Right lung (tissue), 5 donors: ENCODE data around the gene HYAL3. TPM values are rescaled to one million over a fixed set of nuclear protein-coding genes. Genes with fewer than 3 reads are reported as not detected.
"Not testable (repeated sequence)": the region's sequence is repeated elsewhere in the genome, so short reads cannot be mapped to it uniquely, and the experiment has no call there.

ENCODE experiments used
- DNase-seq, 2 donors: peaks; one replicate each; pipeline ENCODE4 v3.0.0-alpha.2; 2013
- polyA plus RNA-seq, 5 donors: library from polyadenylated mRNA; unstranded; fragments of 120-200 nt; gene quantifications; one replicate each; pipeline versions ENCODE4 v1.2.1 to v1.2.3, GENCODE V29; 2013; ENCODE audit warnings: inconsistent platforms in 1 of 5, low replicate concordance in 1 of 5; ENCODE audit not compliant: insufficient read length in 5 of 5, insufficient read depth in 1 of 5

The HYAL3 gene
- polyA plus RNA-seq, 5 donors = 2.9 to 5.8 (median 3.2) TPM

DNA sequence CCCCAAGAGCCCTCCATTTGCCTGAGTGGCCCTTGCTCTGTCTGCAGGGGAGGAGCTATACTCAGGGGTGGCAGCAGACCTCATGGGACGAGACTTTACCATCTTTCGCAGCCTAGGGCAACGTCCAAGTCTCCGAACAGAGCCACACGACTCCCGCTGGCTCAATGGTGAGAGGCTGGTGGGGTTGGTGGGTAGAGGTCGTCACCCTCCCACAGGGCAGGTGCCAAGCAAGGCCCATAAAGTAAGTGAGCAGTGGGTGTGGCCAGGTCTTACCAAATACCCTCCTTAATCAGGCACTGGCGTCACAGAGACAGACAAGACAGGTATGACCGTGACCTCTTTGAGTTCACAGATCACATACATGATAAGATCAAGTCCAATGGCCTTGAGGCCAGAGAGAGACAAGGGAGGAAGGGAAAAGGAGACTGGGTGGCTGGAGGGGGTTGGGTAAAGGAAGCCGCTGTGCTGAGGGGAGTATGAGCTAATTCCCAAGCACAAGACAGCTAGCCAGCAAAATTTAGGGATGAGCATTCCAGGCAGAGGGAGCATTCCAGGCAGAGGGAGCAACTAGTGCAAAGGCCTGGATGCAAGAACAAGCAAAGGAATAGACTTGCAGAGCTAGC lies 27.8 kb downstream of the HYAL3 start:
- DNase-seq = no peak

DNA sequence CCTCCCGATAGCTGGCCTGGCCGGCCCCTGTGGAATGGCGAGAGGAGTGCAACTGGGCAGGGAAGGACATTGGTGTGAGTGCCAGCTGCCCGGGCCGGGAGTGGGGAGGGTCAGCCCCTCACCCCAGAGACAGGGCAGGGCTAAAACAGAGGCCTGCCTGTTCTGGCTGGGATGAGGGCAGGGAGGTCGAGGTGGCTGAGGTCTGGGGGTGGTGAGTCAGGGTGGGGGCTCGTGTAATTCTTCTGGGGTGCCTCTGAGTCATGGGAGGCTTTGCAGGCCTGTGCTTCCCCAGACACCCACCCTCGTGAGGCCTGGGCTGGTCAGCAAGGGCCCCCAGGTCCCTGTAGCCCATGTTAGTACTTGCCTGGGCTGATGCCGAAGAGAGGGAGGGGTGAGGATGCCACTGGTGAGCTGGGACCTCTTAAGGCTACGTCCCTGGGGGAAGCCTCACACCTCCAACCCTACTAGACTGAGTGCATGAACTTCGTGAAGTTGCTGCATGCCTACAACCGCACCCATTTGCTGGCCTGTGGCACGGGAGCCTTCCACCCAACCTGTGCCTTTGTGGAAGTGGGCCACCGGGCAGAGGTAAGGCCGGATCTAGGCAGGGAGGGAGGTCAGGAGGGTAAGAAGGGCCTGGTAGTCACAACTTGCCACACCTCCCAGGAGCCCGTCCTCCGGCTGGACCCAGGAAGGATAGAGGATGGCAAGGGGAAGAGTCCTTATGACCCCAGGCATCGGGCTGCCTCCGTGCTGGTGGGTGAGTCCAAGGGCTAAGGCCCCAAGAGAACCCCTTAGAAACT lies 28.6 kb downstream of the HYAL3 start:
- DNase-seq = no peak

DNA sequence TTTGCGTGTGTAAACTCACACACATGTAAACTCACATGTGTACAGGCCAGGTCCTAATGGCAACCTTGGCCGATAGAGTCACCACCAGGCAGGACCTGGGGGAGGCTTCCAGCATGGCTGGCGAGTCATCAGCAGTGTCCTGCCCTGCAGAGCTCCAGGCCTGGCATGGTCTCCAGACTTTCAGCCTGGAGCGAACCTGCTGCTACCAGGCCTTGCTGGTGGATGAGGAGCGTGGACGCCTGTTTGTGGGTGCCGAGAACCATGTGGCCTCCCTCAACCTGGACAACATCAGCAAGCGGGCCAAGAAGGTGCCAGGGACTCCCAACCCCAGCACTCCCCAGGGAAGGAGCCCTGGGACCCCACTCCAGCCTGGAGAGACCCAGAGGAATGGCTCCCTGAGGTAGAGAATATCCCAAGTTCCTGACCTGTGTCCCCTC lies 29.2 kb downstream of the HYAL3 start:
- DNase-seq = no peak

DNA sequence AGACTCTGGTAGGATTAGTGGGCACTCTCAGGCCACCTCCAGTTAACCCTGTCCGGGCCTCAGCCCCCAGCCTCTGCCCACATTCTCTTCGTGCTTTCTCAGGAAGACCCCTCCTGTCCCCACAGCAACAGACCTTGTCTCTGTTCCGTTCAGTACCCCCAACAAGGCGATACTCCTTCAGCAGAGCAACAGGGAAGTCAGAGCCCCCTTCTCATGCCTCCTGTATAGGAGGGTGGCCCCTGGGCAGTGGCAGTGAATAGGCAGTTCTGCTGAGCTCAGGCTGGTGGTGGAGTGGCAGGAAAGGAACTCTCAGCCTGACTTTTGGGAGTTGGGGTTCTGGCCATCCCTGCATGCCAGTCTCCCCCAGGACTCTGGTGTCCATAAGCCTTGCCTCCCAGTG lies 29.7 kb downstream of the HYAL3 start:
- DNase-seq = no peak

DNA sequence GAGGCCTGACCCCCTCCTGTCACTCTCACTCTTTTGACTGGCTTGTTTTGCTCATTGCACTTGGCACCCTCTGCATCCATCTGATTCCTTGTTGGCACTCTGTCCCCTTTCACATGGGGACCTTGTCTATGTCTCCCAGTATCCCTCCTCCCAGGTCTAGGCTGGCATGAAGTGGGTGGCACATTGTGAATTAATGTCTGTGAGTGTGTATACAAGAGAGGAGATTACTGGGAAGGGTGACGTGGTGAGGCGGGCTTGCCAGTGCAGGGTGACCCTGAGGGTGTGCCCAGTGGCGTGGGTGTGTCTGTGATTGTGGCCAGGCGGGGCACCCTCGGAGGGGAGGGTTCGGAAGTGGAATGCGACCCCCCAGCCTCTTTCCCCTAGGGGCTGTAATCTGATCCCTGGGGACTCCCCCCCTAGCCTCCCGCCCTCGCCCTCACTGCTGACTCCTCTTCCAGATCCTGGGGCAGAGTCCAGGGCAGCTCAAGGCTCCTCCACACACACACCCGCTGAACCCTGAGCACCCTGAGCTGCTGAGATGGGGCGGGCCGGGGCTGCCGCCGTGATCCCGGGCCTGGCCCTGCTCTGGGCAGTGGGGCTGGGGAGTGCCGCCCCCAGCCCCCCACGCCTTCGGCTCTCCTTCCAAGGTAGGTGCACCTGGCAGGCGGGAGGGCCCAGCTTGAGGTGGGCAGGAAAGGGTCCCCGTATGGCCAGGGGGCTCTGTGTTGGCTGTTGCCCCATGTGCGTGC lies 30.3 kb downstream of the HYAL3 start, which contains the start of gene SEMA3B:
Gene SEMA3B, plus strand, starts transcription at position 445 of the 749 bp plus-strand sequence. Its CDS starts 94 bp downstream, at position 539.
- DNase-seq = peak in 1 of 2 donors; percentile 52

DNA sequence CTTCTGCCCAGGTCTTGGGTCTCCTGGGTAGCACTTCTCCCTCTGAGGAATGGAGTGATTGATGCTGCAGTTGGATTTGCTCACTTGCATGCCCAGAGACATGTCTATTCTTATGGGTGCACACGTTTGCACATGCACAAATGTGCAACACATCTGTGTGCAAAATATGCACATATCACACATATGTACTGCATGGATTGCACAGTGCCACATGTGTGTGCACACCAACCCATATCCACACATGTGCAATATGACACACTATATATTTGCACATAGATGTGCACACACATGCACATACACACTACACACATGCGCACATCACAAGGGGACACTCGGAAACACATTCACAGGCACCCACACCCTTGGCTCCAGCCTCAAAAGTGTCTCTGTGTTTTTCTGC lies 30.9 kb downstream of the HYAL3 start:
- DNase-seq = no peak

DNA sequence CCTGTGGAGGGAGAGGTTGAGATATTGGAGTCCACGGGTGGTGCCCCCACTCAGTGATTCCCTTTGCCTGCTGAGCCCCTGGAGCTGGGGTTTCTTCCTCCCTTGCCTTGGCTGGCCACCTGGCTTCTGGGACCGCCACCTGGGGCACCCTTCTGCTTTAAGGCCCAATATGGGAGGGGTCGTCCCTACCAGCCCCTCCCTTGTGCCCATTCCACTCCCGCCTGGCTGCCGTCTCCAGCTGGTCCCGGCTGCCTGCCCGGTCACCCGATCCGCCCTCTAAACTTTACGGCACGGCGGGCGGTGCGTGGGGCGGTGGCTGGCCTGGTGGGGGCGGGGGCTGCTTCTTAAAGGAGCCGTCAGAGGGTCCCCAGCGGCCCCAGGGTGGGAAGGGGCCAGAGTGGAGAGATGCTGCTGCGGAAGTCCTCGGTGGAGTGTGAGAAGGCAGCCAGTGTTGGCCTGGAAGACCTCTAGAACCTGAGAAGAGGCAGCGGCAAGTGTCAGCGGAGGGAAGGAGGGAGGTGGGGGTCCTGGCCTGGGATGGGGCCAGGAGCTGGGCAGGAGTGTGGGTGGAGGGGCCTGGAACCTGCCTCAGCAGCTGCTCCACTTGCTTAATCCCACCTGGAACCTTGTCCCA lies 31.8 kb downstream of the HYAL3 start:
- DNase-seq = no peak

DNA sequence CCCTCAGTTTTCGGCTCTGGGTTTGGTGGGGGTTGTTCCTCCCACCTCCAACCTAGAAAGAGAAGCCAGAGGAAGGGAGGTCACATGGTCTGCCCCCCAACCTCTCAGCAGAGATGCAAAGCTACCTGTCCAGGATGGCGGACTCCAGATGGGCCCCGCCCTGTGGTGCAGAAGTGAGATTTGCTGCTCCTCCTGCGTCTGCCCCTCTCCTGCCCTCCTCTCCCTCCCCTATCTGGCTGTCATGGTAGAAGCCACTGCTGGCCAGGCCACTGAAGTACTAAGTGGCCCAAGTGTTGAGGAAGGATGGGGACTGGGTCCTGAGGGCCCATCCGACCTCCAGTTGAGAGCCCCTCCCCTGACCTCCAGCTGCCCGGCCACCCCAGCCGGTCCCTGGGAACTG lies 32.4 kb downstream of the HYAL3 start:
- no peak for DNase-seq

DNA sequence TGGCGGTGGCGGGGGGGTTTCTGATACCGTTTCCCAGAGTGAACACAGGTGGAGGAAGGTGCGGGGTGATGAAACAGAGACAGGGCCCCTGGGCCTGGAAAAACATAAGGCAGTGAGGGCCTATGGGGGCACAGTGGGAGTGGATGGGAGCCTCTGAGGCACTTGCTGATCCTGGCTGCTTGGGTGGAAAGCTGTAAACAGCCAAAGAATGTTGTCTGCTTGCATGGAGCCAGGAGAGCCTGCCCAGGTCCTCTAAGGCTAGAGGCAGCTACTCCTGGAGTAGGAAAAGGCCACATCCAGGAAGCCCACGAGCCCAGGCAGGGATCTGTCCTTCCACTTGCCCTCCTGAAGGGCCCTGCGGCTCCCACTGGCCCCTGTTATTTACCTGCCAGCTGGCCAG lies 33.2 kb downstream of the HYAL3 start:
- no peak for DNase-seq

DNA sequence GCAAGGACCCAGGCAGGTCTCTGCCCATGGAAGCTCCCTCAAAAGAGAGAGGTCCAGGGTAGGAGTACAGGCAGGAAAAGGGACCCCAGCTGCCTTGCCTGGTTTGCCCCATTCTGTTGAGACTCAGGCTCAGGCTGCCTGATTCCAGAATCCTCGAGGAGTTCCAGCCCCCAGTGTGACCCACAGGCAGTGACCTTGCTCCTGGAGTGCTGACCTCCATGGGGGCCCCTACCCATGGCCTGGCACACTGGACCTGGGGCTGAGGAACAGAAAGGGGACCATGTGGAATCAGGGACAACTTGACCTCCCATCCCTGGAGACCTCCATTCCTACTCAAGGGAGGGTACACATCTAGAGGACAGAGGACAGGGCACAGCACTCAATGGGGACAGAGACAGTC lies 33.6 kb downstream of the HYAL3 start:
- DNase-seq = no peak

DNA sequence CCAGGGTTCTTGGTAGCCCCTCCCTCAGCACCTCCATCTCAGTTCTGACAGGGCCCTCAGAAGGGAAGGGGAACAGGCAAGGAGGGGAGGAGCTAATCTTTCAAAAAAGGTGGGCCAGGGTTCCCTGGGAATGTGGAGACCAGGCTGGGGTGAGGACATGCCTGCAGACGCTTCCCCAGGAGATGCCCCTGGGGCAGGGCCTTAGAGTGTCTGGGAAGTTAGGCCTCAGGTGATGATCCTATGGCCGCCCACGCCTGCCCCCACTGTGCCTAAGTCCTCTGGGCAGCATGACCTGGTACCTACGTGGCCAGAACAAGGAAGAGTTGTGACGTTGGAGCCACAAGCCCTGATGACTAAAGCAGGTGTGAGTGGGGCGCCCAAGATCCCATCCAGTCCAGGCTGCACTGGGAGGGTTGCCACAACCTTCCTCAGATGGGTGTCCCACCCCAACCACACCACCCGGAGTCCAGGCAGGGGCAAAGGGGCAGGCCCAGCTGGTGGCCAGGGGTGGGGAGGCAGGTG lies 34.2 kb downstream of the HYAL3 start:
- no peak for DNase-seq

DNA sequence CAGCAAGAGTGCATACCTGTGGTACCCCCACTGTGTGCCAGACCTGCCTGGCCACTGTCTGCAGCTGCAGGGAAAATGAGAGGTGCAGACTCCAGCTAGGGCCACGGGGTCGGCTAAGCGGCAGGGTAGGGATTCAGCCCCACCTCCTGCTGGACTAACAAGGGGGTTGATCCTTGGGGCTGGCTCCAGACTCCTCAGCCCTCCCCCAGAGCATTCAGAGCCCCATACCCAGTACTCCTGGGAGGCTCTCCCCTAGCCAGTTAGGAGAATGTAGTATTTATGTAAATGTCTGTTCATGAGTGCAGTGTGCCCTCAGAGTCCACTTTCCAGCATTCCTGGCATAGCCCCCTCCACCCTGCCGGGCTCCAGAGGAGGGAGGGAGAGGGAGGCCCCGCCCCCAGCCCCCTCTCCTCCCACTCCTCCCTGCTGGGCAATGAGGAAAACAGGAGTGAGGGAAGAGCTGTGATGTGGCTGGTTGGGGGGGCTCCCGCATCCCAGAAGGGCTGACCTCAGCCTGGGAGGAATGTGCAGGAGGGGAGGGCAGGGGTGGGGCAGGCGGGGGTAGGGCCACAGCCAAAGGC lies 34.7 kb downstream of the HYAL3 start:
- DNase-seq = peak; percentile 88 to 89

DNA sequence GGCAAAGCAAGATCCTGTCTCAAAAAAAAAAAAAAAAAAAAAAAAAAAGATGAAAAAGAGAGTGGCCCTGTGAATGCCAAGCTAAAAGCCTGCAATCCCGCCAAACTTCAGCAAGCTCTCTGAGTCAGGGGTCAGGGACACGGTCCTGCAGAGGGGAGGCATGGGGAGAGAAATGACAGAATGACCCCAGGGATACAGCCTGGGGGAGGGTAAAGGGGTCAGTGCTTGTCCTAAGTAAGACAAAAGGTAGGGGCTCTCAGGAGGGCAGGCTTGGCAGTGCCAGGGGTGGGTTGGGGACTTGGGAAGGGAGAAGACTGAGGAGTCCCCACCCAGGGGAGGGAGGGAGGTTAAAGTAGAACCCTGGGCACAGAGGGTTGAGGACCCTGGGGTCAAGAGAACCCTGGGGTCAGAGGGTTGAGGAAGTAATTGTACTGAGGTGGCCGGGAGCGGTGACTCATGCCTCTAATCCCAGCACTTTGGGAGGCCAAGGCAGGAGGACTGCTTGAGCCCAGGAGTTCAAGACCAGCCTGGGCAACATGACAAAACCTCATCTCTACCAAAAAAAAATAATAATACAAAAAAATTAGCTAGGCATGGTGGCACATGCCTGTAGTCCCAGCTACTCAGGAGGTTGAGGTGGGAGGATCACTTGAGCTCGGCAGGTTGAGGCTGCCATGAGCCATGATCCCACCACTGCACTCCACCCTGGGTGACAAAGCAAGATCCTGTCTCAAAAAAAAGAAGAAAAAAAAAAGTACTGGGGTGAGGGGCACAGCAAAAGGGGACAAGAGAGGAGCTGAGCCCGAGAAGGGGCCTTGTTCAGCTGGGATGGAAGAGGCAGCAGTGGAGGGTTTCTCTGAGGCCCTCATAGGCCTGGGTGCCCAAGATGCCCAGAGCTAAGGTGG lies 35.5 kb downstream of the HYAL3 start:
- no peak for DNase-seq

DNA sequence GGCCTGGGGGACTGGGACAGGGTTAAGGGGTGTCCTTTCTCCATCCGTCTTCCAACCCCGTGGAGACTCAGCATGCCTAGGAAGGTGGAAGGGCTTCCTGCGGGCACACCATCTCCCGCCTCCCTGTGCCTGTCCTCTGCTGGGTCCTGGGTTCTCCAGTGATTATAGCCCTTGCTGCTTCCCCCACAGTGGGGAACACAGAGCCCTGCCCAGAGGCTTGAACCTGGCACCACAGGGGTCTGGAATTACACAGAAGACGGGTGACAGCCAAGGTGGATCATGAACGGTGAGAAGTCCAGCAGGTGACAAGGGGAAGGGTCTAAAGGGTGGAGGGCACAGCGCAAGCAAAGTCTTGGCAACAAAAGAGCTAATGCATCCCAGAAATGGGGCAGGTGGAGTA lies 36.4 kb downstream of the HYAL3 start:
- no peak for DNase-seq

DNA sequence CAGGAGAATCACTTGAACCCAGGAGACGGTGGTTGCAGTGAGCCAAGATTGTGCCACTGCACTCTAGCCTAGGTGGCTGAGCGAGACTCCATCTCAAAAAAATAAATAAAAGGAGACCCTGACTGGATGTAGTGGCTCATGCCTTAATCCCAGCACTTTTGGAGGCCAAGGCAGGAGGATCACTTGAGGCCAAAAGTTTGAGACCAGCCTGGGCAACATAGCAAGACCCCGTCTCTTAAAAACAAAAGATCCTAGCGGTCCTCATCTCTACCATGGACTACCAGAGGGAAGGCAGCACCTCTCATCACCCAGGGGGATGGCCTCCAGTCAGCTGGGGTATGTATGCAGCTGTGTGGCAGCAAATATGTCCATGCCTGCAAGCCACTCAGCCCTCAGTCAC lies 37.0 kb downstream of the HYAL3 start:
- DNase-seq = not testable (repeated sequence)

DNA sequence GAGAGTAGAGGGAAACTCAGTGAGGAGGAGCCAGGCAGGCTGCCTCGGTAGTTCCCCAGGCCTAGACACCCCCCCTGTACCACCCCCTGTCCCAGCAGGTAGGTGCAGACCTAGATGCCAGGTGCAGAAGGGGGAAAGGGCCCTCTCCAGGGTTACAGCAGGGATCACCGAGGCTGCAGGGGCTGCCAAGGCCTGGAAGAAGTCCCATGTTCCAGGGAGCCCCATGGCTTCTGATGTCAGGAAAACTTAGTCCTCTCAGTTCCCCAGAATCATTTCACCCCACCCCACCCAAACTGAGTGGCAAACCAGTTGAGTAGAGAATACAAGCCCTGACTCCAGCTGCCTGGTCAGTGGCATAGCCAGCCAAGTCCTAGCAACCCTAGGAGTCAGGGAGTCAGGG lies 37.7 kb downstream of the HYAL3 start:
- DNase-seq = no peak

DNA sequence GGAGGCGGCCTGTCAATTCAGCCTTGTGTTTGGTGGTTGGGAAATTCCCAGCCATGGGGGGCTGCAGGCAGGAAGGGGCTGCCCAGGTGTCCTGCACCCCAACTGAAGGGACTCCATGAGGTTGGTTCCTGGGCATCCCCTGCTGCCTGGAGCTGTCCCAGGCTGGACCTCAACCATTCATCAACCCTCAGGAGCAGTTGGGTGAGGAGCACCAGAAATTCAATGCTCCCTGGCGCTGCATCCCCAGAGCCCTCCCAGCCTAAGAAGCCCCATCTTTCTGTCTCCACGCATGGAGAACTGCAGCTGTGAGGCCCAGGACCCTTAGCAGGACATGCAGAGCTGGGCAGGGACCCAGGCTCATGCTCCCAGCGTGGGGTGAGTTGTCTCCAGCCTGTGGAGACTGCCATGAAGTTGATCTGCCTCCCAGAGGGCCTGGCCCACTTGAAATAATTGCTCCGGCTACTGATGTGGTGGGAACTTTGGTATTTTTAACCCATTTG lies 38.2 kb downstream of the HYAL3 start:
- no peak for DNase-seq

DNA sequence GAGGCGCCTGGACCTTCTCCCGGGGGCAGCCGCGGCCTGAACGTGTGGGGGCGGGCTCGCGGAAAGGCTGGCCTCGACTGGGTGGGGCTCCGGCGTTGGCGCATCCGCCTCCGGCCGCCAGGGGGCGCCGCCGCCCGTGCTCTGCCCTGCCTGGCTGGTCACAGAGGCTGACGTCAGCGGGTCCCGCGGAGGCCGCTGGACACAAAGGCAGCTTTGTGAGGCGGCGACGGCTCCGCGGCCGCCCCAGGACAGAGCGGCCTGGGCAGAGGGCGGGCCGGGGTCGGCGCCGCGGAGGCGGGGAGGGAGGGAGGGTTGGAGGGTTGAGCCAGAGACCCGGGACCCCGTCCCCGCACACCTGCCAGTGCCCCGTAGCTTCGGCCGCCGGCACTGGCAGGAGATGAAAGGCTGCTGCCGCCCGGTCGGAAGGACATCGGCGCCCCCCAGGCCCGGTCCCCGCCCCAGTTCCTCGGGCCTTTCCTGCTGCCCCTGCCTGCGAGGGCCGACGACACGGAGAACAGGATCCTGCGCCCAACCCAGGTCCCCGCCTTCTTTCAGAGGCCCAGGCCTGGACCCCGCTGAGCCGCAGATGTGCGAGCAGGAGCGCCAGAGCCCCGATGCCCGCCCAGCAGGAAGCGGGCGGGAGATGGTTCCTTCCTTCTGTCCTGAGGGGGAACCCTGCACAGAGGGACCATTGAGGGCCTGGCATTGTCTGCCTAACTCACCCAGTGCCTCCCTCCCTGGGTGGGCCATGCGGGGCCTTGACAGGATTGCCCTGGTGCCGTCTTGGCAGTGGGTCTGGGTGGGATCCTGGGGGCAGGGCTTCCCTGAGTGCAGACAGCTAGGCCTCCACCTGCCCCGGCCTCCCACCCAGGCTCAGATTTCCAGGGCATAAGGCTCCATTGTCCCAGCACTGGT lies 38.9 kb downstream of the HYAL3 start:
- peak; percentile 94 to 95 for DNase-seq

DNA sequence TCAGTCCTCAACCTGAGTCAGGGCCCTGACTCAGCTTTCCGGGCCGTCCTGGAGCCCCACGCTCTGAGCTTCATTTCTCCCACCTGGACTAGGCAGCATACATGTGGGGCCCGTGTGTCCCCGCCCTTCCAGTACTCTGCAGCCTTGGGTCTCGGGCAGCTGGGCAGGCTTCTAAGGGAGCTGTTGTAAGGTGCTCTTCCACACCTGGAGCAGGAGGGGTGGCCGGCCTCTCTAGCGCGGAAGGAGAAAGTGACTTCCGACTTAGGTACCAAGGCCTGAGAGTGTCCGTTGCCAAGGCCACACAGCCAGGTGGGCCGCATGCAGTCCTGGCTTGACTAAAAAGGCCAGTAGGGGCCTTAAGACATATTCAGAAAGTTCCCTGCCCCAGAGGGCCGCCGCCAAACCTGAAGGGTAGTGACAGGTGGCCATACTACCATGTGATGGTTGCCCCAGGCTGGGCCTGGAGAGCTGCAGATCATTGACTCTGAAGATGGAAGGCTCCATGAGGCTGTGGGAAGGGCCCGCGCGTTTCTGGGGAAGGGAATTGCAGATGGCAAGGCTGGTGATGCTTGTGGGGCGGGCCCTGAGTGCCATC lies 39.7 kb downstream of the HYAL3 start:
- no peak for DNase-seq
